Brain microvascular endothelial cell (primary cell): ENCODE data around the gene NANOS2.

Experiments
- DNase-seq: peaks from one replicate; pipeline ENCODE4 v3.0.0-alpha.2; 2020
- H3K27ac ChIP-seq: fragments of 250-450 bp; sonication (Bioruptor Pico); 2 replicates; pipeline ENCODE4 v1.5.1; 2020; ENCODE audit warnings: mild to moderate bottlenecking, moderate library complexity
- H3K27me3 ChIP-seq: fragments of 250-450 bp; sonication (Bioruptor Pico); replicated peaks from 2 replicates; pipeline ENCODE4 v1.5.1; 2020; ENCODE audit warnings: mild to moderate bottlenecking
- H3K36me3 ChIP-seq: fragments of 250-450 bp; sonication (Bioruptor Pico); replicated peaks from 2 replicates; pipeline ENCODE4 v1.5.1; 2020; ENCODE audit warnings: mild to moderate bottlenecking
- H3K4me3 ChIP-seq: 2 replicates; pipeline ENCODE4 v1.5.1; 2011; ENCODE audit warnings: low read depth, mild to moderate bottlenecking, control low read depth, low read length, moderate library complexity
- CTCF ChIP-seq: IDR thresholded peaks from 2 replicates; pipeline ENCODE4 v1.5.1; 2011; ENCODE audit warnings: low read depth, mild to moderate bottlenecking, moderate library complexity, low read length, control low read depth, inconsistent platforms; ENCODE audit errors: missing control alignments
- in situ Hi-C: cut with HindIII; loops from 2 replicates; pipeline ENCODE4 v1.10.0; 2017; ENCODE audit warnings: low sequenced_read_pairs, low pct_ligation_motif_present

Gene NANOS2

DNA sequence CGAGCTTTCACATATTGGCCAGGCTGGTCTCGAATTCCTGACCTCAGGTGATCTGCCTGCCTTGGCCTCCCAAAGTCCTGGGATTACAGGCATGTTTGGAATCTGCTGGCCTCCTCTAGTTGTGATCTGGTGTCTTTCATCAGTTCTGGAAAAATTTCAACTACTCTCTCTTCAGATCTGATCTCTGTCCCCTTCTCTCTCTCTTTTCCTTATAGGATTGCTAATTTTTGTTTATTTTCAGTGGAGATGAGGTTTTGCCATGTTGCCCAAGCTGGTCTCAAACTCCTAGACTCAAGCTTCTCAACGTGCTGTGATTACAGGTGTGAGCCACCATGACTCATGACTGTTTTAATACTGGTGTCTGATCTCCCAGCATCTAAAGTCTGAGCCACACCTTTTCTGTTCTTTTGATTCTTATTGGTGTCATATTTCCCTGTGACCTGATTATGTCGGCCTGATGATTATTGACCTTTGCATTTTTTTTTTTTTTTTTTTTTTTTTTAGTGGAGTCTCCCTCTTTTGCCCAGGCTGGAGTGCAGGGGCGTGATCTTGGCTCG lies 10.4 kb upstream of the NANOS2 start:
- no peak for TF ChIP-seq CTCF
- Histone ChIP-seq H3K27ac (no peak overlapping the region), H3K36me3 (no peaks in the 10 kb centered on the region), H3K27me3 (no peaks in the 10 kb centered on the region), H3K4me3 (no peak overlapping the region)
- in situ Hi-C loops = no loop called here
- no peak for DNase-seq

DNA sequence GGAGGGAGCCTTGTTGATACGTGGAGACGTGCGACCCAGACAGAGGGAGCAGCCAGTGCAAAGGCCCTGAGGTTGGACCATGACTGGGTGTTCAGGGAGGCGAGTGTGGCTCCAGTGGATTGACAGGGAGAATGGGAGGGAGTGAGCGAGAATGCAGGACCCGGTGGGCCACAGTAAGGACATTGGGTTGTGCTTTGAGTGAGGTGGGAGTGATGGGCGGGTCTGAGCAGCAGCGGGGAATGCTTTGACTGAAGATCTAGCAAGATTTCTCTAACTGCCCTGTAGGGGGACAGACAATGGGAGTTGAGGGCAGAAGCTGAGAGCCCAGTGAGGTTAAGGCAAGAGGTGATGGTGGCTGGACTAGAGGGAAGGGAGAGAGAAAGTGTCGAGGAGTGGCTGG lies 7.7 kb upstream of the NANOS2 start:
- TF ChIP-seq CTCF = peak; percentile 49
- H3K4me3 ChIP-seq = no peak overlapping the region
- DNase-seq = no peak
- no peaks in the 10 kb centered on the region for H3K36me3 ChIP-seq
- H3K27ac ChIP-seq = no peak overlapping the region
- in situ Hi-C loops = no loop called here
- H3K27me3 ChIP-seq = no peaks in the 10 kb centered on the region

- H3K4me3 ChIP-seq = no peak overlapping the region
- H3K27ac ChIP-seq = no peak overlapping the region
- TF ChIP-seq CTCF = no peak
- no peaks in the 10 kb centered on the region for H3K36me3 ChIP-seq
- in situ Hi-C loops = no loop called here
- DNase-seq = no peak
- no peaks in the 10 kb centered on the region for H3K27me3 ChIP-seq
Observed at GRCh38 chr19:45920458-45920857, 5.9 kb upstream of the NANOS2 start.

- Histone ChIP-seq H3K27ac (no peak overlapping the region), H3K4me3 (no peak overlapping the region), H3K36me3 (no peaks in the 10 kb centered on the region), H3K27me3 (no peaks in the 10 kb centered on the region)
- no peak for DNase-seq
- in situ Hi-C loops = no loop called here
- no peak for TF ChIP-seq CTCF
Observed at GRCh38 chr19:45919678-45920077, 5.1 kb upstream of the NANOS2 start.

DNA sequence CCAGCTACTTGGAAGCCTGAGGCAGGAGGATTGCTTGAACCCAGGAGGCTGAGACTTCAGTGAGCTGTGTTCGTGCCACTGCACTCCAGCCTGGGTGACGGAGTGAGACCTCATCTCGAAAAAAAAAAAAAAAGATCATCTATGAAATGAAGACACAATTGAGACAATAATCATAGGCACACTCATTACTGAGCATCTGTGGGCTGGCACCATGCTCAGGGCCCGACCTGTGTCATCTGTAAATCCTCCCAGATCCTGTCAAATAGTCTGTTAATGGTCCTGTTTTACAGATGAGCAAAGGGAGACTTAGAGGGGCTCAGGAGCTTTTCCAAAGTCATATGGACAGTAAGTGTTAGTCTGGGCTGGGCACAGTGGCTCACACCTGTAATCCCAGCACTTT lies 4.1 kb upstream of the NANOS2 start:
- Histone ChIP-seq H3K27ac (no peak overlapping the region), H3K27me3 (no peaks in the 10 kb centered on the region), H3K4me3 (no peak overlapping the region), H3K36me3 (no peaks in the 10 kb centered on the region)
- in situ Hi-C loops = no loop called here
- DNase-seq = no peak
- TF ChIP-seq CTCF = no peak

DNA sequence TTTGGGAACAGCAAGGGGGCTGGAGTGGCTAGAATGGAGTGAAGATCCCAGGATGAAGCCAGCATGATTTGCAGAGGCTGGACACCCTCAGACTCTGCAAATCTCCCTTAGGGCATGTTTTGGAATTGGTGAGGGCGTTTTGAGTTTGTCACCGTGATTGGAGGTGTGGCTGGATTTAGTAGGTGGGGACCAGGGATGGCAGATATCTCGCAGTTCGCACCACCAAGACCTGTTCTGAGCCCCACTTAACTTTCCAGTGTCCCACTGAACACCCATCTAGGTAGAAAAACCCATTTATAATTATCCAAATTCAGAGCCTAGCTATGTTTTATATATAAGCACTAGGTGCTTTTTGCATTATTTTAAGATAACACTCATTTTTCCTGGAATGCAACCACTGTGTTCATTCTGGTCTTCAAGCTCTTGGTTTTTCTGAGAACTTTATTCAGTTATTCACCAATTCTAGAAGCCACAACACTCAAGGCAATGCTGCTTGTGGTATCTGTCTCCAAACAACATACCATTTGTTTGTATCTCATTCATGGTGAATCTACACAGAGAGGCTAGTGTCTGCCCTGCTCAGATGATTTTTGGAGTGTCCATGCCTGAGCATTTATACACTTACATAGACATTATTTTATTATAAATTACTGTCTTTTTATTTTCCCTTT lies 3.0 kb upstream of the NANOS2 start:
- Histone ChIP-seq H3K27ac (no peak overlapping the region), H3K27me3 (no peaks in the 10 kb centered on the region), H3K36me3 (no peaks in the 10 kb centered on the region), H3K4me3 (no peak overlapping the region)
- no peak for DNase-seq
- TF ChIP-seq CTCF = no peak
- in situ Hi-C loops = no loop called here
